ENCODE results near the gene NEUROG2. TPM values are rescaled to one million over a fixed set of nuclear protein-coding genes. Genes with fewer than 3 reads are reported as not detected.

Gene NEUROG2
- polyA plus RNA-seq, 1 donor from 2014 or later, result 0.19 TPM

DNA sequence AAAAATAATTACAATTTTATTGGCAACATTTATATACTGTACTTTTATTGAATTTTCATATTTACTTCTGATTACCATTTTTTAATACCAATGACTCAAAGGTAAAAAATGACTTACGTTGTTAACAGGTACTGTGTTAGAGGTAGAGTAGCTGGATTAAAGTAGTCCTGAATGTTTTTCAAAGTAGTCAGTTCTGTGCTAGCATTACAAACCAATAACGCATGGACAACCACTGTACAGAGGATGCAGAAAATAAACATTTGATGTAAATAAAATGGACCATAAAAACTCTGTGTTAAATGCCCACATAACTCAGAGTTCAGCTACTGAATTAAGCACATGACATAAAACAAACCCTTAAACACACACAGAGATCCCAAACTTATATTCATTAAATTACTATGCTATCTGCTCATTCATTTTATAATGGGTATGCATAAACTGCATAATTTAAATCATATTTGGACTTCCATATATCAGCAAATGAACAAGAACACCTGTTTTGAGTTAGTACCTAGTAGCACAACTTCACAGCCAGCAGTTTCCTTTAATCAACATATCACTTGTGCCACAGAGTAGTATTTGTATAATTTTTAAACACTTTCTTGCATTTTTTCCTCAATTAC, 46.4 kb upstream of the NEUROG2 start:
- TF ChIP-seq MXI1 (conservative IDR thresholded peaks at IDR 0.05; ENCODE audit: poor library complexity, severe bottlenecking), result no peak
- no peak for TF ChIP-seq REST (IDR thresholded peaks at IDR 0.05; ENCODE audit: borderline replicate concordance)
- no peak for TF ChIP-seq CTCF (IDR thresholded peaks at IDR 0.05; ENCODE audit: poor library complexity, severe bottlenecking)
- no peak for TF ChIP-seq TAF1 (IDR thresholded peaks at IDR 0.05; ENCODE audit: low read depth)
- no peak for TF ChIP-seq SMC3 (conservative IDR thresholded peaks at IDR 0.05; ENCODE audit: poor library complexity)
- no peak for TF ChIP-seq RAD21 (conservative IDR thresholded peaks at IDR 0.05)
- TF ChIP-seq POLR2AphosphoS5 (IDR thresholded peaks at IDR 0.05), result no peak
- TF ChIP-seq EP300 (conservative IDR thresholded peaks at IDR 0.05; ENCODE audit: poor library complexity, severe bottlenecking), result no peak
- TF ChIP-seq EZH2 (IDR thresholded peaks at IDR 0.05; ENCODE audit: borderline replicate concordance, insufficient read depth, low read length, poor library complexity, severe bottlenecking), result no peak
- H3K79me2 ChIP-seq (replicated peaks; ENCODE audit: insufficient read depth, low read length), result no peaks in the 10 kb centered on the region
- H3K4me3 ChIP-seq (ENCODE audit: low read length), result no peak overlapping the region

DNA sequence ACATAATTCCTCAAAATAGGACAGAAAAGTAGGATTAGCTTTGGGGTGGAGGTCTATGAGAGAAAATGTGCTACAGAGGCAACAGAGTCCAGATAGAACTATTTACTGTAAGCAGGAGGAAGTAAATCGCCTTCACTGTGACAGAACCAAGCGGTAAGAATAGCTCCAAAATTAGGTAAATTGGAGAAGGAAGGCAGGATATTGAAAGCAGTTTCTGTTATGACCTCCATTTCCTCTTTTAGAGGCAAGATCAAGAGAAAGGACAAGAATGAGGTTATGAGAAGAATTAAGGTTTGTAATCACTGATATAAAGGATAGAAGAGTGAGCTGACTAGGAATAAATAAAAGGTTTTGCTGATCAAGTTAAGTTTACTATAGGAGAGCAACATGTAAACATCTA, 44.1 kb upstream of the NEUROG2 start:
- no peak overlapping the region for H2AFZ ChIP-seq (ENCODE audit: low read depth, low read length)
- H3K4me2 ChIP-seq (ENCODE audit: low read length), result no peak overlapping the region
- no peaks in the 10 kb centered on the region for H3K36me3 ChIP-seq (ENCODE audit: insufficient read depth, low read length)
- no peaks in the 10 kb centered on the region for H3K9me3 ChIP-seq (ENCODE audit: low read length)
- no peaks in the 10 kb centered on the region for H3K79me2 ChIP-seq (replicated peaks; ENCODE audit: insufficient read depth, low read length)
- no peaks in the 10 kb centered on the region for H3K27me3 ChIP-seq (ENCODE audit: insufficient read depth, low read depth, low read length)
- H3F3A ChIP-seq (ENCODE audit: insufficient read depth, low read length, poor library complexity, severe bottlenecking), result no peaks in the 10 kb centered on the region
- no peak overlapping the region for H3K4me3 ChIP-seq (ENCODE audit: low read length)
- H4K20me1 ChIP-seq (ENCODE audit: insufficient read depth), result no peaks in the 10 kb centered on the region
- no peak overlapping the region for H3K27ac ChIP-seq (ENCODE audit: low read length)
- no peaks in the 10 kb centered on the region for H3K9me2 ChIP-seq (ENCODE audit: insufficient read depth, low read length)
- TF ChIP-seq MXI1 (conservative IDR thresholded peaks at IDR 0.05; ENCODE audit: poor library complexity, severe bottlenecking) (no peak), CTCF (IDR thresholded peaks at IDR 0.05; ENCODE audit: poor library complexity, severe bottlenecking) (no peak), RAD21 (conservative IDR thresholded peaks at IDR 0.05) (no peak), SMC3 (conservative IDR thresholded peaks at IDR 0.05; ENCODE audit: poor library complexity) (no peak), POLR2AphosphoS5 (IDR thresholded peaks at IDR 0.05) (no peak), TAF1 (IDR thresholded peaks at IDR 0.05; ENCODE audit: low read depth) (no peak), EZH2 (IDR thresholded peaks at IDR 0.05; ENCODE audit: borderline replicate concordance, insufficient read depth, low read length, poor library complexity, severe bottlenecking) (no peak), REST (IDR thresholded peaks at IDR 0.05; ENCODE audit: borderline replicate concordance) (no peak), EP300 (conservative IDR thresholded peaks at IDR 0.05; ENCODE audit: poor library complexity, severe bottlenecking) (no peak)
- H3K9ac ChIP-seq (ENCODE audit: low read length), result no peak overlapping the region

More for the DNA sequence above, 46.4 kb upstream of the NEUROG2 start:
- Histone ChIP-seq H3K36me3 (ENCODE audit: insufficient read depth, low read length) (no peaks in the 10 kb centered on the region), H2AFZ (ENCODE audit: low read depth, low read length) (no peak overlapping the region), H3K9me2 (ENCODE audit: insufficient read depth, low read length) (no peaks in the 10 kb centered on the region), H3K27ac (ENCODE audit: low read length) (no peak overlapping the region), H3F3A (ENCODE audit: insufficient read depth, low read length, poor library complexity, severe bottlenecking) (no peaks in the 10 kb centered on the region), H4K20me1 (ENCODE audit: insufficient read depth) (no peaks in the 10 kb centered on the region), H3K27me3 (ENCODE audit: insufficient read depth, low read depth, low read length) (no peaks in the 10 kb centered on the region), H3K4me2 (ENCODE audit: low read length) (no peak overlapping the region), H3K9ac (ENCODE audit: low read length) (no peak overlapping the region), H3K9me3 (ENCODE audit: low read length) (no peaks in the 10 kb centered on the region)

Measured in neural cell (in vitro differentiated cells).